Endometrial microvascular endothelial cells (primary cell): ENCODE data around the gene CPLX4. TPM values are rescaled to one million over a fixed set of nuclear protein-coding genes. Genes with fewer than 3 reads are reported as not detected.
"Not testable (repeated sequence)": the region's sequence is repeated elsewhere in the genome, so short reads cannot be mapped to it uniquely, and the experiment has no call there.

Experiments used
- in situ Hi-C: cut with HindIII; loops from 2 replicates; pipeline ENCODE4 v1.10.0; 2017; ENCODE audit warnings: low sequenced_read_pairs, low pct_unique_long_range_greater_than_20kb; ENCODE audit errors: inconsistent ontology term
- total RNA-seq: library from RNA; depleted of rRNA; stranded (reverse); fragments of >200 nt; gene quantifications from one replicate; pipeline ENCODE4 v1.2.3, GENCODE V29; 2015; ENCODE audit errors: inconsistent ontology term

CPLX4 gene
- total RNA-seq, 1 donor from 2014 or later: not detected

DNA sequence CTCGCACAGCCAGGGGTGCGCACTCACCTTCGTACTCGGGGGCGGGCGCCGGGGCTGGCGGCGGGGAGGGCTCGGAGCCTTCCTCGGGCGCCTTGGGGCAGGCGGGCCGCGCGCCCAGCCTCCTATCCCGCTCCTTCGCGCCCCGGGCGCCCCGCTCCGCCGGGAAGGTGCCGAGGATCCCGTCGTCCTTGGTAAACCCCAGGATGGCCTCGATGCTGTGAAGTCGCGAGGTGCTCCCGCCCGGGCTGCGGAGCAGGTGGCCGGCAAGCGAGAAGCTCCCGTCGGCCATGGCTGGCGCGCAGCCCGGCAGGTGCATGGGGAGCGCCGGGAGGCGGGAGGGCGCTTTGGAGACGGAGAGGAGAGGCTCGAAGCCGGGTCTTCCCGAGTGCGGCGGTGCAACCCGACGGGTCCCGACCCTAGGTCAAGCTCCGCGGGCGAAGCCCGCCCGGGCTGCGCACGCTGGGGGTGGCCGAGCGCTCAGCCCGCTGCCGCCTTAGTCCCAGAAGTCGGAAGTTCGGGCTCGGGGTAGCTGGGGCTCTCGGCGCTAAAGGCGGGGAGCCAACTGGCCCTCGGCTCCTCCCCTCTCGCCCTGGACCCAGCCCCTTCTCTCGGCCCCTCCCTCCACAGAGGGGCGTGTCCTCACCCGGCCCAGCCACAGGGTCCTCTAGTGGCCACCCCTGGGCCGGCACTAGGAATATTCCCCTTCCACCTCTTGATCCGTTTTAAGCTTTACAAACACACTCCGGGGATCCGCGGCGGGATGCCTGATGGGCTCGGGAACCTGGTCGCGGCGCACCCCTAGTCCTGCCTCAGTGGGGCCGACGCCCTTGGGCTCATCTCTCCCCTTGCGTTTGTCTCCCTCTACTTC is 45.3 kb downstream of the CPLX4 start, which contains the start of gene RAX:
RAX (minus strand) TSS at position 564 of the 868 bp plus-strand sequence; CDS start at position 316, 248 bp downstream.
- in situ Hi-C loops: no loop called here

DNA sequence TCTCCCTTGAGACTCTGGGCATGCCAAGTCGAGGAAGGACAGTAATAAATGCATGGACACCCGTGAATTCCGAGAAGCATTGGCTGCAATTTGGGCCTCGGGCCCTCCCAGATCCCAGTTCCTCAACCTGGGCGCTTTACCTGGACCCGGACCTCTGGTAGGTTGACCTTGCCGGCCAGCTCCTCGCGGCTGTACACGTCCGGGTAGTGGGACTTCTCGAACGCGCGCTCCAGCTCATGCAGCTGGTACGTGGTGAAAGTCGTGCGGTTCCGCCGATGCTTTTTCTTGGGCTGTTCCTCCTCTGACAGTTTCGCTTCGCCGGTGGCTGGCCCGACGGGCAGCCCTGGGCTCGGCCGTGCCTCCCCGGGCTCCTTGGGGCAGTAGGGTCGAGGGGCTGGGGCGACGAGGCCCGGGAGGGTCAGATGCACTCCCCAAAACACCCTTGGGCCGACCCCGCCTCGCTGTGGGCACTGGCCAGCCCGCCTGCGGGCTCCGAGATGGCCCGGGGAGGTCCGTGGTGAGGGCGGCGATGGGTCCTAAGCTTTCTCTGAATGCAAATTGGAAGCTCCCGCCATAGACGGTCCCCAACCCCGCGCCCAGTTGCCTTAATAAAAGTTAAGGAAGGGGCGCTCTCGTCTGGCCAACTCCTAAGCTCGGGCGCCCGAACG is 46.1 kb downstream of the CPLX4 start:
- in situ Hi-C loops: no loop called here

DNA sequence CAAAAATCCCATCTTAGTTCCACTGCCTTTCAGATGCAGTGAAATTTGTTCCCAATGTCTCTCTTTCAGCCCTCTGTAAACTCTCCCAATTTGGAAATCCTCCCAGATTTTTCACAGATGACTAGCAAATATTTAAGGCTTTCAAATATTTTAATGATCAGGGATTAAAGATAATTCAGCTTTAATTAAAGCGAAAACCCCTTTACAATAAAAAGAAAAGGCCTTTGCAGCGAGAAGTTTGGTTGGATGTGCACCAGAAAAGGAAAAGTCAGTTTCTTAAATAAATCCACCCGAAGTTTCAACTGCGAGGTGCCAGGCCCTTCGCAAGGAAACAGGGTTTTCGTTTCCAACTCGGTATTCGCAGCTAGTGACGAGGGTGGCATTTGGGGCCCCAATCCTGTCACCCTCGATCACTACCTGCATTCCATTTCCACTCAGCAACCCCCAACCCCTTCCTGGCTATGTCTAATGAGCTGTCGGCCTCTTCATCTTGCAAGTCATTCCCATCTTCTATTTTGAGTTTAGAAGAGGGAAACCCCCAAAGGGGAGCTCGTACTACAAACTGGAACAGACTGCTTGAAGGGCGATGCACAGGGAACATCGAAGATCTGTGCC is 46.7 kb downstream of the CPLX4 start:
- in situ Hi-C loops: no loop called here

DNA sequence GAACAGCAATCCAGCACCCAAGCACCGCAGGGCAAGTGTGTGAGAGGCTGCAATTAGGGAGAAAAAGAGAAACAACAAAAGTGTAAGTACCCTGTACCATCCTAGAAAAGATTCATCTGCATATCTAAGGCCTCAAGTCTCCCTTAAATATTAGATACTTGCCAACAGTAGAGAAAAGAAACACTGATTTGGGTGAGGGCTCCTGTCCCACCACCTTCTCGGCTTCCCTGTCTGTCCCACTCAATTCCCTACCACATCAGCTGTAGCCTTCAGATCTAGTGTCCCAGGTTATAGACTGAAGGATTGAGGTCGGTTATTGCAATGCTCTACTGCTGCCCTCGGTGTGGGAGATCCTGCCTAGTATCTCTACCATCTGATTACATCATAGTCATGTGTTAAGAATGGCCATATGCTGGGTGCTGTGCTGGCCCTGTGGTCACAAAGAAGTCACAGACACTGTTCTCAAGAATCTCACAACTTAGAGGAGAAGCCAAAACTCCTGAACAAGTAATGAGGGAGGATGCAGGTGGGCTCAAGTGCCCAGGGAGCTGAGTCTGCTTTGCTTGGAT is 47.7 kb downstream of the CPLX4 start:
- in situ Hi-C loops: no loop called here

DNA sequence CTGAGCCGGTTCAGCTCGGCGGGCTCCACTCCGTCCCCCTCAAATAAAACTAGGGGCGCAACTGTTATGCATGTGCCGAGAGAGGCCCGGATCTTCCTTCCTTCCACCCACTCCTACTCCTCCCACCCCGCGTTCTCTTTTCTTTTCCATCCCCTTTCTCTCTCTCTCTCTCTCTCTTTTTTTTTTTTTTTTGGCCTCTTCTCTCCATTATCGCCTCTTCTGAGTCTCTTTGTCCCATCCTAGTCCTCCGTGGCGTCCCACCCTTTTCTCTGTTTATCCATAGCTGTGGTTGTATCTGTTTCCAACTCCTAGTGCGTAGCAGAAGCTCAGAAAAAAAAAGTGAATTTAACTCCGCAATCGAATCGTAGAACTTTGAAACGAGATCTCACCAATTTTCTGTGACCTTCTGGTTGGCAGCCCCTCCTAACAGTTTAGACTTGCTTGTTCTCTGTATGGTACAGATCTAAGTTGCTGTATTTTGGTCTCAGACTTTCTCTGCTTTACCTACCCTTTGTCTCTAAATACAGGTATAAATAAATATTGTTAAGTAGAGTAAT is 48.8 kb downstream of the CPLX4 start:
- in situ Hi-C loops: no loop called here

DNA sequence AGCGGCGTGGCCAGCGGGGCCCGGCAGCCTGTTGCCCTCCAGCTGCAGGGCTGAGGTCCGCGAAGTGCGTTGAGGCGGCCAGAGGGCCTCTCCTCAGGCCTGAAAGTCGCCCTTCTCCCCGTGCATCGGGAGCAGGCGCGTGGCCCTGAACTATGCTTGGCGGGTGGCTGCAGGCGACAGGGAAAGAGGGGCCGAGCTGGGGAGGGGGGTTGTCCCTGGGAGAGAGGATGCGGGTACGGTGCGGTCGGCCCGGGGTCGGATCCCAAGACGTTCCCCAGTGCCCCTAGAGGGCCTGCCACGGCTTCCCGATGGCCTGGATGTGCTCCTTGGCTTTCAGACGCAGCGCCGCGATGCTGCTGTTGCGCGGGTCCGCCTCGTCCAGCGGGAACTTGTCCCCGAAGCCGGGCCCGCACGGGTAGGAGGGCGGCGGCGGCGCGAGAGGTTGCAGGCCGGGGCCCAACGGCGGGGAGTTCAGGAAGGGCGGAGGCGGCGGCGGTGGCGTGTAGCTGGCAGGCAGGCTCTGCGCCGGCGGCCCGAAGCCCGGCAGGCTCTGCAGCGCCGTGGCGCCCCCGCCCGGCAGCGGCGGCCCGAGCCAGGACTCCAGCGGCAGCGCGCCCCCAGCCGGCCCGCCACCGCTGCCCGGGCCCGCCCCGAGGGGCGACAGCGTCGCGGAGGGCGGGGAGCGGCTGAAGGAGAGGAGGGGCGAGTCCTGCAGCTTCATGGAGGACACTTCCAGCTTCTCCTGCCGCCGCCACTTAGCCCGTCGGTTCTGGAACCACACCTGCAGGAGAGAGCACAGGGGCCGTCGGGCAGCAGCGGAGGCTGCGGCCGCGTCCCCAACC is 49.5 kb downstream of the CPLX4 start:
- in situ Hi-C loops: no loop called here

DNA sequence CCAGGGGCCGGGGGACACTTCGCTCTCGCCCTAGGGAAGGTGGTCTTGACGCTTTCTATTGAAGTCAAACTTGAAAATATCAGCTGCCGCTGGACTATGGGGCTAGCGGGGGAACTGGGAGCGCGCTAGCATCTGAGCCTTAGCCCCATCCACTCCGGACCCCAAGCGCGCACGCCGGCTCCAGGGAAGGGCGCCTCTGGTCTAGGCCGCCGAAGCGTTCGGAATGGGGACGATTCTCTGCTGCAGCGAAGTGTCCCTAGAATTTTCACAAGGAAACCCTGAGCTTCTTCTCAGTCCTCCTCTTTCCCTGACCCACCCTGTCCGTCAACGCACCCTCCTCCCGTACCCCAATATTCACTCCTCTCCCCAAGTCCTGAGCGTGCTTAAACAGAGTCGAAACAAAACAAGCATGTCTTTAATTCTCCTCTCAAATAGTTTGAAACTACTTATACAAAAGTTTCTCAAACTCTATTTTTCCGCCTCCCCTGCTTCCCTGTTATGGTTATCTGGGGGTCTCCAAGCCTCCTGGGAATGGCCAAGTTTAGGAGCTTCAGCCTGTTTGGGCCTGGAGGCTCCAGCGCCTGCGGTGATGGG is 50.2 kb downstream of the CPLX4 start:
- in situ Hi-C loops: no loop called here

DNA sequence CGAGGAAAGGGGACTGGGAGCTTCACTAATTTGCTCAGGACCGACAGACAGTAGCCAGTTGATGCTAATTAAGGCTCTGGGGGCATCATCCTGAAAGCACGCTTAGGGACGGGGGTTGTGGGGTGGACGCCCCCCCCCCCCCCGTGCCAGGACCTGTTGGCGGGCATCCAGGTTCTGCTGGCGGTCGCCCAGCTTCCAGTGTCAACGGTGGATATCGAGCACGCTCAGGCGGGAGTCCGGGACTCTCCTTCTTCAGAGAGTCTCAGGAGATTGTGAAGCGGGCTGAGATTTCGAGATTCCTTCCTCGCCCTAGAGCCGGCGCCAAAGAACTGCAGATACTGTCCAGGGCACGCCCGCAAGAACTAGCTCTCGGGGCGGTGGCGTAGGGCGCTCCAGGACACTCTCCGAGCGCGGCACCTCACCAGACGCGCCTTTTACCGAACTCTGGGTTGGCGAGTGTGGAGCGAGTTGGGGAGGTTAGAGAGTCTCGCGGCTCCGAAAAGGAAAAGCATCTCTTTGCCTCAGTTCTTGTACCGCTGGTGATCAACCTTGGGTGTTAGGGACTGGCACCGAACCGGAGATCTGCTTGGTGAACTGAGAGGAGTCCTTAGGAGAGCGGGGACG is 50.8 kb downstream of the CPLX4 start:
- in situ Hi-C loops: no loop called here

DNA sequence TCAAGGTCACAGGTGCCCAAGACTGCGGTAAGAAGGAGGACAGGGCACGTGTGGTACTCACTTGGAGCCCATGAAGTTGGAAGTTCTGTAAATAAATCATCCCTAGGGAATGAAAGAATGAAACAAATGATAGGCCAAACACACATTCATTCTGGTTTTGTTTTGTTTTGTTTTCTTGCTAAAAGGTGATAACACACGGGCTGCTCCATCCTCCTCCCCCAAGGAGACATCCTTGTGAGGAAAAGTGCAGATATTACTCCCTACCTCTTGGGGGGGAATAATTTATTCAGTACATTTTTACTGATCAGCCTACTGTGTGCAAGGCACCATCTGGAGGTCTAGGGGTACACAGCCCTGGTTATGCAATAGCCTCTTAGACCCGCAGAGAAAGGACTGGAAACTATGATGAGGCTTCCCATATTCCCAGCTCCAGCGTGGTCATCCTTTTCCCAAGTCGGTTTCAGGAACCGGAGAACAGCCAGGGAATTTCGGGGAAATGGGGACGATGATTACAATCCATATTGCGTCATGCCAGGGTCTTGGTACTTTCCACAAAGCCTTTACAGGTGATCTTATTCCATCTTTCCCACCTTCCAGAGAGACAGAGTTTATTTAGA is 51.5 kb downstream of the CPLX4 start:
- in situ Hi-C loops: no loop called here

DNA sequence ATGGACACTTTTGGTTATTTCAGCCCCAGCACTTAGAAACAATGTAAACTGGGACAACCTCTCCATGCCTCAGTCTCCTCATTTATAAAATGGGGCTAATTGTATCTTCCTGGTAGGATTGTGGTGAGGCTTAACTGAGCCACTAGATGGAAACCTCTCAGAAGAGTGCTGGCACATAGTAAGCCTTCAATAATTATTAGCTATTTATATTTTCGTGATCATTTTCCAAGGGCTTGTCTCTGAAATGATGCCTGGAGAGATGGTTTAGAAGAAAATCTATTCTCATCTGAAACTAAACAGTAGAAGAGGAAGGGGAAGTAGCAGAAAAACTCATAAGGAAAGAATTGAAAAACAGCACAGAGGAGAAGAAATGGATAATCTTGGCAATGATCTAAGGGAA is 52.0 kb downstream of the CPLX4 start:
- in situ Hi-C loops: no loop called here

DNA sequence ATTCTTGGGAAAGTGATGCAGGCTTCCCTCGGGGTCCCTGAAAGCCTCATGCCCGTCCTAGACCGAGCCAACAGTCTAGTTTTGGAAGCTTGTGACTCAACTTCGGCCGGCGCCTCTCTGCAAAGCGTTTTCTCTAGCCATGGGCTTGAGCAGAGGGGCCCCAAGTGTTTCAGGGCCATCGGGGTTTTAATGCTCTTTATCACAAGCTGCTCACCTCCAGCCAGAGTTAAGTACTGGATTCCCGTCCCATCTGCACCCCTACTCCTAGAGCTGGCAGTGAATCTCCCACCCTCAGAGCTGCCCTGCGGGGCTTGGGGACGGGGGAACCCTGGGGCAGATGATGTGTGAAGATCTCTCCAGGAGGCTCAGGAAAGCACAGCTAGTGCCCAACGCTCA is 52.5 kb downstream of the CPLX4 start:
- in situ Hi-C loops: no loop called here

DNA sequence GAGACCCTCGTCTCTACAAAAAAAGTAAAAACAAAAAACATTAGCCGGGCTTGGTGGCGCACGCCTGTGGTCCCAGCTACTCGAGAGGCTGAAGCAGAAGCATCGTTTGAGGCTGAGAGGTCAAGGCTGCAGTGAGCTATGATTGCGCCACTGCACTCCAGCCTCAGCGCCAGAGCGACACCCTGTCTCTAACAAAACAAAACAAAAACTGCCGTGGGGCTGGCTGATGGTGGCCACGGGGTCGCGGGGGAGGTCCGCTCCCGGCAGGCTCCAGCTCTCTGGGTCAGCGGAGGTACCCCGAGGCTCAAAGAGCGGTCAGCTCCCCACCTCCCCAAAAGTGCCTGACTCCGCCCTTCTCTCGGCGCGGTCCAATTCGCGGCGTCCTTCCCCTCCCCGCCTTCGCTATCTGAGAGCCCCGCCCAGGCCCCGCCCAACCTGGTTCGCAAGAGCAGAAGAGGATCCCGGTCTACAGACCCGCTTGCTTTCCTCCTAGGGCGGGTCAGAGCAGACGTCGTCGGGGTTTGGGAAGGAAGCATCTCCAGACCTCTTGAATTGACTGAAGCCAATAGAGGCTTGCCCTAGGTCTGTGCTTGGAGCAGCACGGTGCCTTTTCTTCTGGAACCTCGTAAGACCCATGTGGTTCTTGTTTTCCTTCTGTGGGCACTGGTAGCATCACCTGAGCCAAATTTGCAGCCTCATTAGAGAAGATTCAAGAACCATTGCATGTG is 53.0 kb downstream of the CPLX4 start:
- in situ Hi-C loops: no loop called here

DNA sequence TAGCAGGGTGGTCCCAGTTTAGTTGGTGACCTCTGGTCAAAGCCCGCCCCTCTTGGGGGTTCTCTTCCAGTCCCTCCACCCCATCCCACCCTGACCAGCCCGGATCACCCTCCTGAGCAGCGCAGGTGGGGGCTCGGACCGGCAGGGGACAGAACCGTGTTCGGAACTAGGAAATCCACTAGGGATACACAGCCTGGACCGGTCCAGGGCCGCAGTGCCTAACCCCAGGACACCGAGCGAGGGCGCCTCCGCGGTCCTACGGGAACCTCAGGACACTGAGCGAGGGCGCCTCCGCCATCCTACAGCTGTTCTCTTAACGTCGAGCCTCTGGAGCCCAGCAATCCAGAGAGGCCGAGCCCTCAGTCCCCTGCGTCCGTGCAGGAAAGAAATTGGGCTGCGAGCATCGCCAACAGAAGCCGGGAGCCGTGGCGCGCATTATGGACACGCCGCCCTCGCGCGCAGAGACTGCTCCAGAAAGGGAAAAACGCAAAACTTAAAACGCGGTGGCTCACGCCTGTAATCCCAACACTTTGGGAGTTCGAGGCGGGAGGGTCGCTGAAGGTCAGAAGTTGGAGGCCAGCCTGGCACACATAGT is 53.7 kb downstream of the CPLX4 start:
- in situ Hi-C loops: no loop called here

DNA sequence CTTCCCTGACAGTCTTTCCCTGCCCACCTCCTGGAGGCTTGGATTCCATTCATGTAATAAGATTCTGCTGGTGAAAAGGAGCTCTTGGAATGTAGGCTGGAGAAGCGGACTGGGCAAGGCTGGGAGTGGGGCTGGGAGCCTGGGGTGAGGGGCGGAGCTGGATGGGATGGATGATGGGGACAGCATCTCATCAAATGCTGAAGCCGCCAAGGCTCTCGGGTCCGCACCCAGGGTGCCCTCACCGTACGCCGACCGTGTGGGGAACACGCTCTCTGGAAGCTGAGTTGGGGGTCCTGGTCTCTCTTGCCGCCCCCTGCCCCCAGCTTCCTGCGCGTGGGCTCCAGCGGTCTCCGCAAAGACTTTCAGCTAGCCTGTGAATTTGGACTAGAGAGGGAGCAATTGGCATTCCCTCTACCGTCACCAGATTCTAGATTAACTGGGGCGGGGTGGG is 54.3 kb downstream of the CPLX4 start:
- in situ Hi-C loops: no loop called here

DNA sequence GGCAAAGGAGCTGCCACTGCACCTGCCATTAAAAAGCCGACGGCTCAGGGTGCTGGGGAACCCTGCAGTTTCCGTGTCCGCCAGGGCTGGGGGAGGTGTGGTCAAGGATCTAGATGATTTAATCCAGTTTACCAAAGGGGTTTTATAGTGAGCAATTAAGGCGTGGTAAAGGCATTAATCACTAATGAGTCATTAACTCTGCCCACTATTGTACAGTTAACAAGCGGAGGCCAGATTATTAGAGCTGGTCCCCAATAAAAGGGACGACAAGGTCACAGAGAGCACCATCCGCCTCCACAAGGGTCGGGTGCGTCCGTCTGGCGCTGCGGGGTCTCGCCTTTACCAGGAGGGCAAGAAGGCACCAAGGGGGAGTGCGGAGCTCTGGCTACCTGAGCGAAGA is 54.8 kb downstream of the CPLX4 start:
- in situ Hi-C loops: no loop called here

DNA sequence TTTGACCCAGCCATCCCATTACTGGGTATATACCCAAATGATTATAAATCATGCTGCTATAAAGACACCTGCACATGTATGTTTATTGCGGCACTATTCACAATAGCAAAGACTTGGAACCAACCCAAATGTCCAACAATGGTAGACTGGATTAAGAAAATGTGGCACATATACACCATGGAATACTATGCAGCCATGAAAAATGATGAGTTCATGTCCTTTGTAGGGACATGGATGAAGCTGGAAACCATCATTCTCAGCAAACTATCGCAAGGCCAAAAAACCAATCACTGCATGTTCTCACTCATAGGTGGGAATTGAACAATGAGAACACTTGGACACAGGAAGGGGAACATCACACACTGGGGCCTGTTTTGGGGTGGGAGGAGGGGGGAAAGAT is 56.2 kb downstream of the CPLX4 start:
- in situ Hi-C loops: not testable (repeated sequence)
